Muscle of arm (tissue), 12 donors: ENCODE measurements around the gene LAIR2. TPM values are rescaled to one million over a fixed set of nuclear protein-coding genes. Genes with fewer than 3 reads are reported as not detected.
"Not testable (repeated sequence)": the region's sequence is repeated elsewhere in the genome, so short reads cannot be mapped to it uniquely, and the experiment has no call there.

Source experiments
- DNase-seq: peaks from one replicate; pipeline ENCODE4 v3.0.0-alpha.2; 2013
- polyA plus RNA-seq, 12 donors: library from polyadenylated mRNA; unstranded; fragments of 120-200 nt; gene quantifications; one replicate each; pipeline ENCODE4 v1.2.1, GENCODE V29; 2013; ENCODE audit not compliant: insufficient read length in 12 of 12

The LAIR2 gene
- polyA plus RNA-seq, 12 donors = 0.21 to 1.9 (median 0.44) TPM; not detected in 7

GRCh38 chr19:54493056-54493455 is 9.6 kb upstream of the LAIR2 start:
- not testable (repeated sequence) for DNase-seq

- DNase-seq = no peak
Observed at GRCh38 chr19:54493967-54494585, 8.6 kb upstream of the LAIR2 start.

- not testable (repeated sequence) for DNase-seq
Observed at GRCh38 chr19:54495284-54495683, 7.3 kb upstream of the LAIR2 start.

GRCh38 chr19:54497747-54498450 is 4.7 kb upstream of the LAIR2 start:
- not testable (repeated sequence) for DNase-seq

DNA sequence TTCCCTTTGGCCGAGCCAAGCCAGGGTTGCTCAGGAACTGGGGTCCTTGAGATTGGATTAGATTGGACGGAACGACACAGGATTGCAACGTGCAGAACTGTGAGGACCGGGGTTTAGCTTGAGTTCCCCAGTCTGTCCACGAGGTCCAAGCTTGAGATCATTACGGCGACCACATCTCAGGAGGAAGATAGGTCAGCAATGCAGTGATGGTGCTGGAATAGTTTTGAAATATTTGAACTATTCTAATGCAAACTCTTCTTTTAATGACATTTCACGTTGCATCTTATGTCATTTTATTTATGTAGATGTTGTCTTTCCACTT is 4.2 kb upstream of the LAIR2 start:
- not testable (repeated sequence) for DNase-seq

- not testable (repeated sequence) for DNase-seq
Observed at GRCh38 chr19:54505542-54505941, 2.9 kb downstream of the LAIR2 start.

DNA sequence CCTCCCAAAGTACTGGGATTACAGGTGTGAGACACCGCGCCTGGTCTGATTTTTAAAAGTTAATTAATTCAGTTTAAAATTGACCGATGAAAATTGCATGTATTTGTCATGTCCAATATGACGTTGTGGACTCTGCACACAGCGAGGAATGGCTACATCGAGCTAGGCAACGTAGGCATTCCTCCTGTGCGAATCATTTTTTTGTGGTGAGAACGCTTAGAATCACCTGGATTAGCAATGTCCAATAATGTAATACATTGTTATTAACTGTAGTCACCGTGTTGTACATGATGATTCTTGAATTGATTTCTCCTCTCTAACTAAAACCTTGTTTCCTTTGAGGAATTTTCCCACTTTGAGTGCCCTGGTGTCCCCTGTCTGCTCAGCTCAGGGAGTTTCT is 3.4 kb downstream of the LAIR2 start:
- no peak for DNase-seq

GRCh38 chr19:54507038-54507717 is 4.5 kb downstream of the LAIR2 start:
- DNase-seq = not testable (repeated sequence)

- DNase-seq = no peak
Observed at GRCh38 chr19:54507824-54508223, 5.2 kb downstream of the LAIR2 start.

GRCh38 chr19:54508487-54508886 is 5.9 kb downstream of the LAIR2 start:
- DNase-seq = not testable (repeated sequence)

DNA sequence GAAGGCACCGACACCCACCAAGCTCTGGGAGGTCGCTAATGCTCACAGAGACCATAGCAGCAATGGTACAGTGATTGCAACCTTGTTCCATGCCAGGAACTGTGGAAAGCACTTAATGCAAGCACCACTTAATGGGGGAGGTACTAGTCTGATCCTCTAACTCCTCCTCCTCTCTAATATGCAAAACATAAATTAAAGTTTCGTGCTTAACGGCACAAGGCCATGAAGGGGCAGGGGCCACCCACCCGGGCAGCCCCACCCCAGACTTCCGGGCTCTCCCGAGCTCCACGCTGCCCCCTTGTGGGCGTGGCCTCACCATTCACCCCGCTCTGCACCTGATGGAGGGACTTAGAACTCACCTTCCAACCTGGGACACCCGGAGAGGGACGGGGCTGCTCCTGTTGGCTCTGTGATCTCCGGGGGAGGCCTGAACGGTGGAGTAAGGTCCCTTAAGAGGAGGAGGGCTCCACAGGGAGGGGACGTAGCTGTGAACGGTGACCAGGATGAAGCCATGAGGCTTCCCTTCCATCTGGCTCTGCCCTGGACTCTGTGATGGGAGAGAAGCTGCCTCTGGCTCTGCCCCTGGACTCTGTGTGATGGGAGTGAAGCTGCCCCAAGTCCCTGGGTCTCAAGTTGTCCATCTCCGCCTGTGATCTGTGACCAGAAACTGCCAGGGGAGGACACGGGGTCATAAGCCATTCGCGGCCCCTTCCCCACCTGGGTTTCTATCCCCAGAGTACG is 6.7 kb downstream of the LAIR2 start:
- not testable (repeated sequence) for DNase-seq

GRCh38 chr19:54515156-54515555 is 12.5 kb downstream of the LAIR2 start:
- DNase-seq = no peak

- peak; percentile 56 for DNase-seq
Observed at GRCh38 chr19:54517483-54517882, 14.9 kb downstream of the LAIR2 start.

GRCh38 chr19:54518844-54519243 is 16.2 kb downstream of the LAIR2 start:
- no peak for DNase-seq

- DNase-seq = no peak
Observed at GRCh38 chr19:54521022-54521859, 18.6 kb downstream of the LAIR2 start.

- DNase-seq = no peak
Observed at GRCh38 chr19:54521860-54522513, 19.4 kb downstream of the LAIR2 start.

GRCh38 chr19:54523403-54523802 is 20.8 kb downstream of the LAIR2 start:
- no peak for DNase-seq

GRCh38 chr19:54525636-54526035 is 23.0 kb downstream of the LAIR2 start:
- DNase-seq = no peak

GRCh38 chr19:54526972-54527371 is 24.3 kb downstream of the LAIR2 start:
- no peak for DNase-seq

DNA sequence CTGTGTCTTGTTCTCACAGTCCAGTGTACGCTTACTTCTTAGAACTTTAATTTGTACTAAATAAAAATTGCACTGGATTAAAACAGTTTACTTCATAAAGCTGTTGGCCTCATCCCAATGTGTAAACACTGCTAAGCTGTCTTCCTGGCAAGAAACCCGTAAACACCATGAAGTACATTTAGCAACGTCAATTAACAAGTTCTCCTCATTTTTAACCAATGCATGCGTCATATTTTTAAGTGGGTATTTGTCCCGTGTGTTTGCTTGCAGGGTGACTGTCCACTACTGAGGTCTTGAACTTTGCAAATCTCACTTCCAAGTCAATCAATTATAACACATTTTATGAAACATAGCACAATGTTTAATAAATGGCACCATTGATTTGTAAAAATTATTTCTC is 28.2 kb downstream of the LAIR2 start:
- DNase-seq = no peak

- DNase-seq = no peak
Observed at GRCh38 chr19:54532528-54532927, 29.9 kb downstream of the LAIR2 start.
